ENCODE results near the gene EXD3.

EXD3 gene

DNA sequence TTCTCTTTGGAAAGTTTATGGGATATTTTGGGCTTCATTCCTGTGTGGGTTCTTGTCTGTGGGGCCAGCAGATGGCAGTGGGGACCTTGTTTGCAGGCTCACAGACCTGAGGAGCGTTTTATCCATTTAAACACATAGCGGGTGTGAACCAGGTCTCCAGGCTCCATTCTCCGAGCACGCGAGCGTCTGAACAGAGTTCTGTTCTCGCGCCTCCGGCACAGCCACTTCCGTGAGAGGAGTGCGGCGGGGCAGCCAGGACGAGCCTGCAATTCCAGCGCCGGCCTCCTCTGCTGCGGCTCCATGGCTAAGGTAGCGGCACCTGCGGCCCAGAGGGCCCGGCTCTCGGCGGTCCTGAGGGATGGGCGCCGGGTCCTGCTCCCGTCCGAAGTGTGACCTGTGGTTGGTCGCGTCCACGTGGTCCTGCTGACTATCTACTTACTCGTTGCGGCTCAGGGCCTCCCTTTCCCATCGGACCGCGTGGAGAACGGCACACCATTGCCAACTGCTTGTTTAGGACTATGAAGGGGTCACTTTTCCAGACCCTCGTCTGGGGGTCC is 128.2 kb downstream of the EXD3 start:
- ChIA-PET POLR2A (ENCODE audit: low non-redundant PET) (no interaction called here), CTCF (interaction anchor here (0.6 to 1.9 kb wide), 6 partner anchors 7 to 225 kb away, joined by 3 to 7 read pairs (median 4); partner anchors contain the start of gene NRARP)
- DNase-seq (ENCODE audit: low spot score), result no peak
- TF ChIP-seq, protein P1, sequence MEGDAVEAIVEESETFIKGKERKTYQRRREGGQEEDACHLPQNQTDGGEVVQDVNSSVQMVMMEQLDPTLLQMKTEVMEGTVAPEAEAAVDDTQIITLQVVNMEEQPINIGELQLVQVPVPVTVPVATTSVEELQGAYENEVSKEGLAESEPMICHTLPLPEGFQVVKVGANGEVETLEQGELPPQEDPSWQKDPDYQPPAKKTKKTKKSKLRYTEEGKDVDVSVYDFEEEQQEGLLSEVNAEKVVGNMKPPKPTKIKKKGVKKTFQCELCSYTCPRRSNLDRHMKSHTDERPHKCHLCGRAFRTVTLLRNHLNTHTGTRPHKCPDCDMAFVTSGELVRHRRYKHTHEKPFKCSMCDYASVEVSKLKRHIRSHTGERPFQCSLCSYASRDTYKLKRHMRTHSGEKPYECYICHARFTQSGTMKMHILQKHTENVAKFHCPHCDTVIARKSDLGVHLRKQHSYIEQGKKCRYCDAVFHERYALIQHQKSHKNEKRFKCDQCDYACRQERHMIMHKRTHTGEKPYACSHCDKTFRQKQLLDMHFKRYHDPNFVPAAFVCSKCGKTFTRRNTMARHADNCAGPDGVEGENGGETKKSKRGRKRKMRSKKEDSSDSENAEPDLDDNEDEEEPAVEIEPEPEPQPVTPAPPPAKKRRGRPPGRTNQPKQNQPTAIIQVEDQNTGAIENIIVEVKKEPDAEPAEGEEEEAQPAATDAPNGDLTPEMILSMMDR (conservative IDR thresholded peaks at IDR 0.05; ENCODE audit: low read depth), result no peak
- no peak overlapping the region for H3K27ac ChIP-seq

DNA sequence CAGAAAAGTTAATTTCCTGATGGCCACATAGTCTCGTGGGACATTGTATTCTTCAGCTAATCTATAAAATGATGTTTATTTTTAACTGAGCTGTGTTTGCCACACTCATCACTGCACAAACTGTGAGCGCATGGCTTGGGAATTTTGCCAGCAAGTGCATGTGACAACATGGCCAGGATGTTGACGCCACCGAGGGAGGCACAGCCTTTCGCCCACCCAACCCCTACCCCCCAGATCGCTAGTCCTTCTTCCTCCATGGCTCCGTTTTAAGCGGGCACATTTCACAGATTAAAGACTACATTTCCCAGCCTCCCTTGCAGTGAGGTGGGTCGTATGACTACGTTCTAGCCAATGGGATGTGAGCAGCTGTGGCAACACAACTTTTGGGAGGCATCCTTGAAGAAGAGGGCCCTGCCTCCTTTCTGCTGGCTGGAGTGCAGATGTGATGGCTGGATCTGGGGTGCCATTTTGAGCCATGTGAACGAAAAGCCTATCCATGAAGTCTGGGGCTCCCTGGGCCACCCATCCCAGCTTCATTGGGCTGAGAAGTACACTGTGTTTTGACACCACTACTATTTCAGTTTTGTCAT is 128.8 kb downstream of the EXD3 start:
- POLR2A ChIA-PET (ENCODE audit: low non-redundant PET), result interaction anchor here (0.5 kb wide), 1 partner anchor 231 kb away, joined by 3 read pairs; no protein-coding TSS in a partner anchor
- CTCF ChIA-PET, result interaction anchor here (0.5 to 1.9 kb wide), 6 partner anchors 8 to 258 kb away, joined by 3 to 12 read pairs (median 4); partner anchors contain the start of genes MRPL41, NRARP and TOR4A
- TF ChIP-seq, protein P1 (conservative IDR thresholded peaks at IDR 0.05; ENCODE audit: low read depth), result no peak
- H3K27ac ChIP-seq, result no peak overlapping the region
- no peak for DNase-seq (ENCODE audit: low spot score)

DNA sequence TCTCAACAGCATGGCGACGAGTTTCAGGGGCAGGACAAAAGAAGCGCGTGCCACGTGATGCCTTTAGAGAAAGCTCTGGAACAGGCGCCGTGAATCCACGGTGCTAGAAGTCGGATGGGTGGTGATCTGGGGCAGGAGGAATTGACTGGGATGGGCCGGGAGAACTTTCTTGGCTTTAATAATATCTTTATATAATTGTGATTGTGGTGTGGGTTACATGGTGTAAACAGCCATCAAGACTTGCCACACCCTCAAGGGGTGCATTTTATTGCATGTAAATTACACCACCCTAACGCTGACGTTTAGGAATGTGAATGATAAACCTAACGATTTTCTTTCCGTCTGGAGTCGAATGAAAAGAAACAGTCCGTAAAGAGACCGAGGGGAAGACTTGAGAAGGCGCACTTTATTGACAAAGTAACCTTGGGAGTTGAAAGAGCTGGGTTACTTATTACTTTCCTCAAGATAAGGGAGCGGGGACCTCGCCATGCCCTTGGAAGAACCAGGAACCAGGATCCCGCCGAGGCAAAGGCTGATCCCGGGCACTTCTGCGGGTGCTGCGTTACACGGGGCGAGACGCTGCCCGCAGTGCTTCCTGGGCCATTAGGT is 129.4 kb downstream of the EXD3 start:
- no peak for DNase-seq (ENCODE audit: low spot score)
- POLR2A ChIA-PET (ENCODE audit: low non-redundant PET), result interaction anchor here (0.5 kb wide), 1 partner anchor 231 kb away, joined by 3 read pairs; no protein-coding TSS in a partner anchor
- CTCF ChIA-PET, result interaction anchor here (0.6 to 1.9 kb wide), 6 partner anchors 8 to 259 kb away, joined by 3 to 12 read pairs (median 5); partner anchors contain the start of genes MRPL41, NRARP and TOR4A
- H3K27ac ChIP-seq, result no peak overlapping the region
- TF ChIP-seq, protein P1 (conservative IDR thresholded peaks at IDR 0.05; ENCODE audit: low read depth), result no peak

DNA sequence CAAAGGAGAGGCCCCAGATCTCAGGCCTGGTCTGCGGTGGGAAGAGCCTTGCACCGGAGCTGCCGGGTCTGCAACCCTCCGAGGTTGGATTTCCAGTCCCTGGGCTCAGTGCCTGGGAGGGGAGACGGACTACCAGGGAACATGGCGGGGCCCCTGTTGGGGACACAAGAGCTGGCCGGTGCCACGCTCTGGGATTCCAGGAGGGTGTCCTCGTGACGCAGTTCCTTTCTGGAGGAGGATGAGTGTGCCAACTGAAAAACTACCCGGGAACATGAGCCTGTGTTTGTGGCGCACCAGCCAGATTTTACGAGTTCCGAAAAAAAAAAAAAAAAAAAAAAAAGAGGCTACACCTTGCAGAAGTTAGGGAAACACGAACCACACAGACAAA is 129.9 kb downstream of the EXD3 start:
- H3K27ac ChIP-seq, result no peak overlapping the region
- CTCF ChIA-PET, result interaction anchor here (0.6 to 1.9 kb wide), 5 partner anchors 9 to 259 kb away, joined by 3 to 12 read pairs (median 6); partner anchors contain the start of genes MRPL41 and NRARP
- TF ChIP-seq, protein P1 (conservative IDR thresholded peaks at IDR 0.05; ENCODE audit: low read depth), result no peak
- DNase-seq (ENCODE audit: low spot score), result no peak
- POLR2A ChIA-PET (ENCODE audit: low non-redundant PET), result no interaction called here

DNA sequence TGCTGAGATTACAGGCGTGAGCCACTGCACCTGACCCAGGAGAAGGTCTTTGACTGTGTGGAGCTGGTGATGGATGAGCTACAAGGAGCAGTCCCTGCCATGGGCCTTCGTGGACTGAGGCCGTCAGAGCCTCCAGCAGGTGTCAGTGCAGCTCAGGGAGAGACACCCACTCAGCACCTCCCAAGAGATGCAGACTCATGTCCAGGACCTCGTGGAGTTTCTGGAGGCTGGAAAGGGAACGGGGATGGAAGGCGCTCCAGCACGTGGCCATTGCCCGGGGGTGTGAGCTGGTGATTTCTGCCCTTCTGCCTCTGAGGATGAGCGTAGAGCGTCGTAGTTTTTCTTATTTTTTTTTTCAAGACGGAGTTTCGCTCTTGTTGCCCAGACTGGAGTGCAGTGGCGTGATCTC is 136.0 kb downstream of the EXD3 start:
- no peak overlapping the region for H3K27ac ChIP-seq
- TF ChIP-seq, protein P1 (conservative IDR thresholded peaks at IDR 0.05; ENCODE audit: low read depth), result peak; percentile 83
- DNase-seq (ENCODE audit: low spot score), result no peak
- ChIA-PET POLR2A (ENCODE audit: low non-redundant PET) (interaction anchor here (1.0 kb wide), 1 partner anchor 9 kb away, joined by 7 read pairs; the partner anchor contains the start of gene TOR4A), CTCF (interaction anchor here (0.5 to 1.4 kb wide), 7 partner anchors 14 to 747 kb away, joined by 3 to 4 read pairs (median 3); partner anchors contain the start of gene NRARP)

DNA sequence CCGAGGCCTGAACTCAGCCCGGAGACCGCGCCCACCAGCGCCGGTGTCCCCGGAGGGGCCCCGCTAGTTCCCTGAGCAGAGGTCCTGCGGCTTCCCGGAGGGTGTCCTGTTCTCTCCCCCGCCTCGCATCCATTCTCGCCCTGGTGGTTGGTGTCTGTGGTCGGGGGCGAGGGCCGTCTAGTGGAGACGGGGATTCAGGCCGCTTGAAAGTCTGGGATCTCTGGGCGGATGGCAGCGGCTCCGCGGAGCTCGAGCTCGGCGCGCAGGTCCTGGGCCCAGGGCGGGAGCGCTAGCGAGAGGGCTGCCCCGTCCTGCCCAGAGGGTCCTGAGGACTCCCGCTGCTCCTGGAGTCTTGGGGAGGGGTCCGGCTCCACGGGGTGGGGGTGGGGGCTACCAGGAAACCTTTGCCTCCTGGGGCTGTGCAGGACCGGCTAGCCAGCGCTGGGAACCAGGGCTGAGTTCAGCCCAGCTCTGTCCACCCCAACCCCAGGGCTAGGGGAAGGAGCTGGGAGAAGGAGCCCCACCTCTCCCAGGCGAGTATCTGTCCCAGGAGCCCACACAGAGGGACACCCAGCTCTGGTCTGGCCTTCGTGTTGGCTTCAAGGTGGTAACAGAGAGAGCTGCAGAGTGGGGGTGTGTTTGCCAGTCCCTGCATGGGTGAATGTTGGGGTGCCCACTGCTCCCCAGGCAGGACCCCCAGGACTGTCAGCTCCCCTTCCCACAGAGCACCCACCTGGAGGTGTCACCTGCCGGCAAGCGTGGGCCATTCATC is 141.4 kb downstream of the EXD3 start:
- no peak for DNase-seq (ENCODE audit: low spot score)
- ChIA-PET CTCF (interaction anchor here (0.6 to 1.3 kb wide), 3 partner anchors 21 to 253 kb away, joined by 3 read pairs; partner anchors contain the start of gene NRARP), POLR2A (ENCODE audit: low non-redundant PET) (no interaction called here)
- H3K27ac ChIP-seq, result peak overlapping the region; percentile 94
- TF ChIP-seq, protein P1 (conservative IDR thresholded peaks at IDR 0.05; ENCODE audit: low read depth), result no peak

Data from RWPE1 (cell line).